Stimulated activated CD4-positive, alpha-beta T cell treated with anti-CD3 and anti-CD28 coated beads, TNF-alpha, amount 100 ng/mL, for 24 hours (primary cell): Measurements from ENCODE around the gene MFSD12.
"Not testable (repeated sequence)": the region's sequence is repeated elsewhere in the genome, so short reads cannot be mapped to it uniquely, and the experiment has no call there.

Experiments
- DNase-seq, 3 experiments: peaks; one replicate each; pipeline ENCODE4 v3.0.0-alpha.2; 2020; ENCODE audit warnings: low read depth in 3 of 3

The MFSD12 gene

GRCh38 chr19:3522421-3523360, 34.7 kb downstream of the MFSD12 start:
- DNase-seq: no peak

GRCh38 chr19:3521104-3521445, 36.3 kb downstream of the MFSD12 start:
- no peak for DNase-seq

DNA sequence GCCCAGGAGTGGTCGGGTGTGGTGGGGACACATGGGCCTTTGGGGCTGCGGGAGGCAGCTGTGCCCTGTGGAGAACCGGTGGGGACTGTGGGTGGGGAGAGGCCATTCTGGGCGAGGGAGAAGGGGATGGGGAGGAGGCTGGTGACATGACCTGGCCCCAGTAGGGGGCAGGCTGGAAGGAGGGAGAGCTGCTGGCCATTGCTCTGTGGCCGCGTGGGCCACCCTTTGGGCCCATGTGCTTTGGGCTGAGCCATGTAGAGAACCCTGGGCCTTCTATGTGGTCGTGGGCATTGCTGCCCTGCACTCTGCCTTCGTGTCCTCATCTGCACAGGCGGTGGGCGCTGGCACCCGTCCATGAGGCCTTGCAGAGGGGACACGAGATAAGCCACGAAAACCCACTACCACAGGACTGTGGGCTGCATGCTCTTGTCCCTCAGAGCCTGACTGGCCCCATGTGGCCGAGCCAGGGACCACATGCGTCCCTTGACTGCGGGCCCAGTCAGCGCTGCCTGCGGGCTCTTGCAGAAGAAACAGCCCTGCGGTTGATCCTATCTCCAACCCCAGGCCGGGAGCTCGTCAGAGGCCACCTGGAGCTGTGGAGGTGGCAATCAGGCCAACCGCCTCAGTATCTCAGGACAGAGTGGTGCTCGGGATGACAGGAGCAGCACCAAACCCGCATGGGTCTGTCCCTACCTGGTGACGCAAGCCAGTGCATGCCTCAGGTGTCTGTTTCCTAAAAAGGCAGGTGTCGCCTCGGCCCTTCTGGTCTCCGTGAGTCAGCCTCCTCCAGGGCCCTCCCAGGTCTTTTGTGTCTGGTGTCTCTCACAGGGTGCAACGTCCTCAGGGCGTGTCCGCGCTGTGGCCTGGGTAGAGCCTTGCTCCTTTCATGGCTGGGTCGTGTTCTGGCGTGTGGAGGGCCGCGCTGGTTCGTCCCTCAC, 37.0 kb downstream of the MFSD12 start:
- DNase-seq: no peak

DNA sequence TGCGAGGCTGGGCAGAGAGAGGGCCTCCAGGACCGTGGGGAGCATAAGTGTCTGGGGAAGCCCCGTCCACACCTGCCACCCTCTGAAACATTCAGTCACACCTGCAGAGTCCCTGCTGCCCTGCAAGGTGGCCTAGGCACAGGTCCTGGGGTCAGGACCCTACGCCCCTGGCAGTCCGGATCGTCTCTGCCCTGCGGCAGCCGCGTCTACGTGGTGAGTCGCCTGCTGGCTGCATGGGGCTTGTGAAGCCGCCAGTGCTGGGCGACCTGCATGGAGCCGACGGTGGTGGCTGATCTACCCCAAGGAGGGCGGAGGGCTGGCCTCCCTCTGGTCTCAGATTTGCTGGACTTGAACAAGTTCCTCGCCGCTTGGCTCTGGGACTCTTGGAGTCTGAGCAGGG, 38.3 kb downstream of the MFSD12 start:
- DNase-seq: no peak

GRCh38 chr19:3518659-3519058, 38.7 kb downstream of the MFSD12 start:
- DNase-seq: no peak

- DNase-seq: no peak
These were observed 39.1 kb downstream of the MFSD12 start for GRCh38 chr19:3518255-3518654.

DNA sequence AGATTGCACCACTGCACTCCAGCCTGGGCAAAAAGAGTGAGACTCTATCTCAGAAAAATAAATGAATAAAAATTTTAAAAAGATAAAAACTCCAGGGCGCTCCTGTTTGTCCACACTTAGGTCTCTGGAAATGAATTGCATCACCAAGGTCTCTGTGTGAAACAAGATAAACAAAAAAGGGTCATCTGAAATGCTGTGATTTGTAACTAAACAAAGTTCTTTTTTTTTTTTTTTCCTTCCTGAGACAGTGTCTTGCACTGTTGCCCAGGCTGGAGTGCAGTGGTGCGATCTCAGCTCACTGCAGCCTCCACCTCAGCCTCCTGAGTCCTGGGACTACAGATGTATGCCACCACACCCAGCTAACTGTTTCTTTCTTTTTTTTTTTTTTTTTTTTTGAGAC, 39.7 kb downstream of the MFSD12 start:
- DNase-seq: no peak

DNA sequence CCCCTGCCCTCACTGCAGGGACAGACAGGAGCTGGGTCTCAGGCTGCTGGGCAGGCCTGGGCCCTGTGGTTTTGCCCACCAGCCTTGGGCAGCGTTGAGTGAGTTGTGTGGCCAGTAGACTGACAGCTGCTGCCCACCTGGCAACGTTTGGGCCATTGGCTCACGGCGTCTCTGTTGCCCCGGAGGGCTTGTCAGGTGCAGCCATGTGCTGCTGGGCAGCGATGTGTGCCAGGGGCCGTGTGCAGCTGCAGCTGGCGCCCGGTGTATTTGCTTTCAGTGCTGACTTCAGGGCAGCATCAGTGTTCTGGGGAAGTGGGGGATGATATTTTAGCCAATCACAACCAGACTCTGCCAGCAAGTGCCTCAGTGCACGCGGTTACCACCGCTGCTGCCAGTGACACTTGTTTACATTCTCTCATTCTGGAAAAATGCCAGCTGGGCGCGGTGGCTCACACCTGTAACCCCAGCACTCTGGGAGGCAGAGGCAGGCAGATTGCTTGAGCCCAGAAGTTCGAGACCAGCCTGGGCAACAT, 40.6 kb downstream of the MFSD12 start:
- no peak for DNase-seq

GRCh38 chr19:3515891-3516422, 41.4 kb downstream of the MFSD12 start:
- no peak for DNase-seq

DNA sequence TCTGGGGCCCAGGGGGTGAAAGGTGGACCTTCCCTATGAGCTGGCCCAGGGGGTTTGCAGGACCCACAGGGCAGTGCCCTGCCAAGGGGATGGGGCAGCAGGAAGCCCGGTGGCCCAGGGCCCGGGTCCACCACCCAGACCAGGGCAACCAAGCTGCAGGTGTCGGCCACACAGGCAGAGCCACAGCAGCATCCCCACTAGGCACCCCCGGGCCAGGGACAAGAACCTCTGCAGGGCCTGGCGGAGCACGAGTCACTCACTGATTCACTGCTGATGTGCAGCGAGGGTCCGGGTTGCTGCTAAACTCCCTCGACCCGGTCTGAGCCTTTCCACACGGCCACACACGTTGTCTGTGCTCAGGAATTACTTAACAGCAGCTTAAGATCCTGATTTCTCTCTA, 42.5 kb downstream of the MFSD12 start:
- no peak for DNase-seq

DNA sequence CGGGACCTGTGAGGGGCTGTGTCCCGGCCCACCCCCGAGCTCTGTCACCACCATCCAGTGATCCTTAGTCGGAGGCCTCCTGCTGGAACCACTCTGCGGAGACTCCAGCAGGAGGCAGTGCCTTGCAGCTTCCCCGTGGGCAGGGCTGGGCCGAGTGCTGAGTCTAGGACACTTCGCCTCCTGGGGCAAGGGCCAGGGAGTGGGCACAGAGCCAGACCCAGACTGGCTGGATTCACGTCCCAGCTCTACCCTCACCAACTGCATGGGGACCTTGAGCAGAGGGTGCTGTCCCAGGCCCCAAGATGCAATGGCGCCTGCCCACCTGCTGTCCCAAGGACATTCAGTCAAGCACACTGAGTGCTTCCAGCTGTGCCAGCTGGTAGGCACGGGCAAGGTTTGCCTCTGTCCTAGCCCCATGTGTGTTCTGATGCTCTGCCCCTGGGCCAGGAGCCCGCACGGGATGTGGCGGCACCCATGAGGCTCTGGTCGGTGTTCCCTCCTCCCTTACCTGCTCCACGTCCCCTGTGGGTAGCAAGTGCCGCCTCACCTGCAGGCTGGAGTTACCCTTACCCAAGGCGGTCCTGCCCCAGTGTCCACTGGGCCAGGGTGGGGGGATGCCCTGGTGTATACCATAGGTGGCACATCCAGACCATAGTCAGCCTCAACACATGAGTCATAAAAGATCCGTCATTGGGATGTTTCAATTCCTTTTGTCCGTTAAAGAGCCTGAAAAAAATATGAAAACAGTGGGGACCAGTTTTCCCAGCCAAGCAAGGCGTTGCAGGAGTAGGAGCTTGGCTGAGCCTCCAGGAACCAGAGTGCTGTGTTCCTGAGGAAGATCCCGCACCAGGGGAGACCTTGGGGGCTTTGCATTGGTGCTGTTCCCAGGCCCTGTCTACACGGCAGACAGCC, 43.9 kb downstream of the MFSD12 start:
- no peak for DNase-seq

DNA sequence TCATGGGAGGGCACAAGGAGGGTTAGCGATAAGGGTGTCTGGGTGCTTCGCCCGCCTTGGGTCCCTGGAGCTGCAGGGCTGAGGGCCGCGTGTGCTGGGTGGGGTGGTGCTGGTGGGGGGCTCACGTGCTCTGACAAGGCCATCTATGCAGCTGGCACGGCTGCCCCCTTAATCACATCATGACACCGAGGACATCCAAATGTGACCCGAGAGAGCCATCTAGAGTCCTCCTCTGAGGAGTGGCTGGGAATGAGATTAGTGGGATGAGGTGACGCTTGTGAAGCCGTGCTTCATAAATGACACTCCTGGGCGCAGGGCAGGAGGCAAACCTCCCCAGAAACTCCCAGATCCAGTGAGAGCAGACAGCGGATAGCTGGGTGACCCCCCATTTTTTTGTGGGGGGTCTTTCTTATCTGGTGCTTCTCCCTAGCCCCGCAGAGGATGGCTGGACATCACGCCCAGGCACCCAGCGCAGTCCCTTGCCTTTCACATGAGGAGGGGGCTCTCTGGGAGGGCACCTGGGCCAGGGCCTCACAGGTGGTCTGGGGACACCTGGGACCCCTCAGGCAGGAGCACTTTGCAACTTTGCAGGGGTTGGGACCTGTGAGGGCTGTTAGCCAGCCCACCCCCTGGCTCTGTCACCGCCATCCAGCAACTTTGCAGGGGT, 44.7 kb downstream of the MFSD12 start:
- no peak for DNase-seq

GRCh38 chr19:3511506-3512251, 45.7 kb downstream of the MFSD12 start:
- DNase-seq: no peak

- DNase-seq: no peak
These were observed 46.7 kb downstream of the MFSD12 start for GRCh38 chr19:3510727-3511126.

DNA sequence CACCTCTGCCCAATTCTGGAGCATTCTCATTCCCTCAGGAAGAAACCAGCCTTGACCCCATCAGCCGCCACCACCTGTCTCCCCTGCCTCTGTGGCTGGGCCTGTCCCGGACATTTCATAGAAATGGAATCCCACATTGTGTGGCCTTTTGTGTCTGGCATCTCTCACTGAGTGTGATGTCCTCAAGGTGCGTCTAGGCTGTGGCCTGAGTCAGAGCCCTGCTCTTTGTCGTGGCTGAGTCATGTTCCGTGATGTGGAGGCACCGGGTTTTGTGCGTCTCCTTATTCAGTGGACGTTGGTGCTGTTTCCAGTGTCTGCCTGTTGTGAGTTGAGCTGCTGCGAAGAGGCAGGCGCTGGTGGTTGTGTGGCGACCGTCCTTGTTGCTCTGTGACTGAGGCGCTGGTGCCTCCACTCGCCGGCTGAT, 47.8 kb downstream of the MFSD12 start:
- DNase-seq: peak in 1 of 3 experiments; percentile 46

DNA sequence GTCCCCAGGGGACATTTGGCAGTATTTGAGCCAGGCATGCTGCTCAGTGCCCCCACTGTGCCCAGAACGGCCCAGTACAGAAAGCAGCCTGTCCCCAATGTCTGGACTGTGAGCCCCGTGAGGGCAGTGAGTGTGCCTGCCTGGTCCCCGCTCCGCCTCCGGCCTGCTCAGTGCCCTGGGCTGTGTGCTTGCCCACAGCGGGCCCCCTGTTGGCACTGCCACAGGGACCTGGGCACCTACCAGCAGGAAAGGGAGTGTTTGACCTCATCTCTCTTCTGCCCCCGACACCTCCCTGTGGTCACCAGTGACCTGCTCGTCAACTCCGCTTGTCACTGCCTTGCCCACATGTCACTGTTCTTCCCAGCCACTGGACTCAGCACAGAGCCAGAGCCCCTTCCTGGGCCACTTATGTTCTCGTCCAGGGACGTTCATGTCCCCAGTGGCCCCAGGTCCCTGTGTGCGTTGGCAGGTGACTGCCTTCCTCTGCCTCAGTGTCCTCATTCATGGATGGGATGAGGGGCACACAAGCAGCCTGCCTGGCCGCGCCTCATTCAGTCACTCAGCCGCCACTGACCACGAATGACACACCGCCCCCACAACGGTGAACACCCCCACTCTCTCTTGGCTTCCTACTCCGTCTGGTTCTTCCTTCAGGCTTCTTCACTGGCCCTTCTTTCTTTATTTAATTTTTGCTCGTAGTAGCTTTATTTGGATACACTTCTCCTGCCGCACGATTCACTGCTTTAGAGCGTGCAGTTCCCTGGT, 48.4 kb downstream of the MFSD12 start:
- DNase-seq: no peak

DNA sequence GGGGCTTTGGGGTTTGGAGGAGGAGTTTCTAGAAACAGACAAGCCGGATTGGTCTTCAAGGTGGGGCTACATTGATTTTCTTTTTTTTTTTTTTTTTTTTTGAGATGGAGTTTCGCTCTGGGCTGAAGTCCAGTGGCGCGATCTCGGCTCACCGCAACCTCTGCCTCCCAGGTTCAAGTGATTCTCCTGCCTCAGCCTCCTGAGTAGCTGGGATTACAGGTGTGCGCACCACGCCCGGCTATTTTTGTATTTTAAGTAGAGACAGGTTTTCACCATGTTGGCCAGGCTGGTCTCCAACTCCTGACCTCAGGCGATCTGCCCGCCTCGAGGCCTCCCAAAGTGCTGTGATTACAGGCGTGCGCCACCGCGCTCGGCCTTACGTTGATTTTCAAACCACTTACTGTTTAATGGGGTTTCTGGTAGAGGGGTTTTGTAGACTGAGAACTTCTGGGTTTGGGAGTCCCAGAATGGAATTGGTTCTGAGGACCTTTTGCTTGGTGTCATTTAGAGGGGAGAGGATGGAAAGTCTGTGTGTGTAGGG, 49.2 kb downstream of the MFSD12 start:
- not testable (repeated sequence) for DNase-seq

DNA sequence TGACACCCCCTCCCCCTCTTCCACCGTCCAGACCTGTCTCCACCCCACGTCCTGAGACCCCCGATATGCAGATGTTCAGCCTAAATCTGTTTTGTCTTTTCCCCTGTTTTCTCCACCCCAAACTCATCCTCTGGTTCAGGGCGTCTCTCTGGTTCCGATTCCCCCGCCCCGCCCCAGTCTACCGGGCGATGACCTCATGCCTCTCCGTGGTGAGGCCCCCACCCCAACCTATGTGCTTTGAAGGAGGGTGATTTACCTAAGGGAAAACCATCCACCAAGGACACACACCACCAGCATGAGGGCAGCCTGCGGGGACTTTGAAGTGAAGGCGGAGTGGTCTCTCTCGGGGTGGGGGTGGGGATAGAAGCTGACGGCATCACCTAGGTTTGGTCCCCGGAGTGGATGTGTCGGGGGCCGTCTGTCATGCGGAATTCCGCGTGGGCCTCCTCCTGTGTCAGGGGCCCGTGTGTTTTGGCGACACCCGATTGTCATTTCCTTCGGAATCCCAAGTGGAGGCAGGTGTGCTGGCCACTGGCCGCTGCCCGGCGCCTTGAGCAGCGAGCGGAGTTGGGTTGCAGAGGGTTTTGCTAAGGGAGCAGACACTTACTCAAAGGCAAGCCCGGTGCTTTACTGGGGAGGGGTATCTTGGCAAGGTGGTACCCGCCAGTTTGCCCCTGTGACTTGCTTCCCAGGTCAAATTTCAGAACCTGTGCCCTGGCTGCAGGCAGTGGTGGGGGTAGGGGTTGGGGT, 49.8 kb downstream of the MFSD12 start:
- peak in 1 of 3 experiments; percentile 45 for DNase-seq
